ENCODE data around the gene PTPRE. TPM values are rescaled to one million over a fixed set of nuclear protein-coding genes. Genes with fewer than 3 reads are reported as not detected.

The PTPRE gene
- total and polyA plus RNA-seq, 2 of the 4 experiments (the other 2 are of a cell fraction), result 0.34 to 0.54 TPM

DNA sequence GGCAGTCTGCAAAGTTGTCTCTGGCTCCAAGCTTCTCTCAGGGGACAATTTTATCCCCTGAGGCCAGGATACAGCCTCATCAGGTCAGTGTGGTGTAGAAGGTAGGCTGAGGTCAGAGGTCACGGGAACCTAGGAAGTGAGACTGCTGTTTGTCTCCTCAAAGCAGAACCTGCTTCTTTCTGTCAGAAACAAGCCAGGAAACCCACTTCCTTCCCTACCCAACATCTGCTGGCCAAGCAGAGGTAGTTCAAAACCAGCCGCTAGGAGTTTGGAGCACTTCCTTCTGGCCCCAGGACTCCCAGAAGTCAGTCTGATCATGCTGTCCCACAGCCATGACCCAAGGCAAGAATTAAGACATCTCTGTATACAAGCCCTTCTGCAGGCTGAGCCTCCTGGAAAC is 26.3 kb upstream of the PTPRE start:
- no peak overlapping the region for H2AK5ac ChIP-seq (ENCODE audit: low read depth, low read length)
- no CpG with 5 or more reads among the region's 2 CpGs for WGBS, 2 experiments (ENCODE audit: extremely low coverage in 2 of 2, insufficient read length in 1 of 2)
- no peak overlapping the region for H4K91ac ChIP-seq (ENCODE audit: insufficient read depth, low read depth, low read length)
- H2BK120ac ChIP-seq (ENCODE audit: low read depth, low read length), result no peak overlapping the region
- H3K23ac ChIP-seq (ENCODE audit: low read depth, low read length), result no peak overlapping the region
- no peaks in the 10 kb centered on the region for H3K79me1 ChIP-seq (ENCODE audit: low read depth in 1 of 2, low read length in 2 of 2)
- no peaks in the 10 kb centered on the region for H3K27me3 ChIP-seq (ENCODE audit: control insufficient read depth, insufficient read depth, low read length)
- DNase-seq, result no peak
- H3K9me1 ChIP-seq (ENCODE audit: insufficient read depth, low read length), result no peaks in the 10 kb centered on the region; the same call in 1 of the 2 replicates
- intact Hi-C loops (cut with micrococcal nuclease) (no loop called here), in situ Hi-C loops (cut with MboI; ENCODE audit: low sequenced_read_pairs) (no loop called here), dilution Hi-C loops (cut with HindIII; ENCODE audit: low sequenced_read_pairs, unreplicated experiment) (no loop called here)
- no peak overlapping the region for H2BK20ac ChIP-seq (ENCODE audit: low read depth, low read length)
- no peaks in the 10 kb centered on the region for H3K9me3 ChIP-seq (ENCODE audit: control insufficient read depth, insufficient read depth, low read length)
- H3K56ac ChIP-seq (ENCODE audit: extremely low read depth, insufficient read depth, low read length), result no peak overlapping the region
- no peak overlapping the region for H2AK9ac ChIP-seq (replicated peaks; ENCODE audit: low read depth, low read length, poor library complexity)
- H4K8ac ChIP-seq (ENCODE audit: low read depth in 2 of 2, low read length in 2 of 2), result no peak overlapping the region
- no peak overlapping the region for H3K18ac ChIP-seq (ENCODE audit: low read depth, low read length)
- H2AFZ ChIP-seq (replicated peaks; ENCODE audit: low read length, poor library complexity), result no peak overlapping the region
- H3K4me1 ChIP-seq (ENCODE audit: control insufficient read depth, insufficient read depth, low read length), result no peaks in the 10 kb centered on the region
- no peak overlapping the region for H3K4me3 ChIP-seq (ENCODE audit: insufficient read depth, low read depth, low read length)
- TF ChIP-seq, protein P1, sequence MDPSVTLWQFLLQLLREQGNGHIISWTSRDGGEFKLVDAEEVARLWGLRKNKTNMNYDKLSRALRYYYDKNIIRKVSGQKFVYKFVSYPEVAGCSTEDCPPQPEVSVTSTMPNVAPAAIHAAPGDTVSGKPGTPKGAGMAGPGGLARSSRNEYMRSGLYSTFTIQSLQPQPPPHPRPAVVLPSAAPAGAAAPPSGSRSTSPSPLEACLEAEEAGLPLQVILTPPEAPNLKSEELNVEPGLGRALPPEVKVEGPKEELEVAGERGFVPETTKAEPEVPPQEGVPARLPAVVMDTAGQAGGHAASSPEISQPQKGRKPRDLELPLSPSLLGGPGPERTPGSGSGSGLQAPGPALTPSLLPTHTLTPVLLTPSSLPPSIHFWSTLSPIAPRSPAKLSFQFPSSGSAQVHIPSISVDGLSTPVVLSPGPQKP (IDR thresholded peaks at IDR 0.05; ENCODE audit: borderline replicate concordance, low read depth, low read length), result no peak
- TF ChIP-seq SMC3 (IDR thresholded peaks at IDR 0.05; ENCODE audit: low read depth, low read length) (no peak), CHD1 (IDR thresholded peaks at IDR 0.05; ENCODE audit: low read depth, low read length) (no peak), RAD21 (IDR thresholded peaks at IDR 0.05; ENCODE audit: low read length) (no peak), MAFK (IDR thresholded peaks at IDR 0.05; ENCODE audit: low read depth, low read length) (no peak), MXI1 (IDR thresholded peaks at IDR 0.05; ENCODE audit: borderline replicate concordance, low read depth, low read length) (no peak), FOS (IDR thresholded peaks at IDR 0.05; ENCODE audit: low read depth, low read length) (no peak), POLR2A (IDR thresholded peaks at IDR 0.05; ENCODE audit: low read depth, low read length) (no peak), MAZ (IDR thresholded peaks at IDR 0.05; ENCODE audit: borderline replicate concordance, low read depth, low read length) (no peak), RCOR1 (IDR thresholded peaks at IDR 0.05; ENCODE audit: insufficient replicate concordance, low read length) (no peak), NFE2L2 (IDR thresholded peaks at IDR 0.05; ENCODE audit: low read depth, low read length) (no peak), CEBPB (IDR thresholded peaks at IDR 0.05; ENCODE audit: low read depth, low read length) (no peak), BHLHE40 (IDR thresholded peaks at IDR 0.05; ENCODE audit: low read depth, low read length) (no peak), RFX5 (IDR thresholded peaks at IDR 0.05; ENCODE audit: low read depth, low read length) (no peak)
- TF ChIP-seq, protein P2, sequence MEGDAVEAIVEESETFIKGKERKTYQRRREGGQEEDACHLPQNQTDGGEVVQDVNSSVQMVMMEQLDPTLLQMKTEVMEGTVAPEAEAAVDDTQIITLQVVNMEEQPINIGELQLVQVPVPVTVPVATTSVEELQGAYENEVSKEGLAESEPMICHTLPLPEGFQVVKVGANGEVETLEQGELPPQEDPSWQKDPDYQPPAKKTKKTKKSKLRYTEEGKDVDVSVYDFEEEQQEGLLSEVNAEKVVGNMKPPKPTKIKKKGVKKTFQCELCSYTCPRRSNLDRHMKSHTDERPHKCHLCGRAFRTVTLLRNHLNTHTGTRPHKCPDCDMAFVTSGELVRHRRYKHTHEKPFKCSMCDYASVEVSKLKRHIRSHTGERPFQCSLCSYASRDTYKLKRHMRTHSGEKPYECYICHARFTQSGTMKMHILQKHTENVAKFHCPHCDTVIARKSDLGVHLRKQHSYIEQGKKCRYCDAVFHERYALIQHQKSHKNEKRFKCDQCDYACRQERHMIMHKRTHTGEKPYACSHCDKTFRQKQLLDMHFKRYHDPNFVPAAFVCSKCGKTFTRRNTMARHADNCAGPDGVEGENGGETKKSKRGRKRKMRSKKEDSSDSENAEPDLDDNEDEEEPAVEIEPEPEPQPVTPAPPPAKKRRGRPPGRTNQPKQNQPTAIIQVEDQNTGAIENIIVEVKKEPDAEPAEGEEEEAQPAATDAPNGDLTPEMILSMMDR (conservative IDR thresholded peaks at IDR 0.05; ENCODE audit: low read depth, low read length), result no peak
- TF ChIP-seq, protein P3, sequence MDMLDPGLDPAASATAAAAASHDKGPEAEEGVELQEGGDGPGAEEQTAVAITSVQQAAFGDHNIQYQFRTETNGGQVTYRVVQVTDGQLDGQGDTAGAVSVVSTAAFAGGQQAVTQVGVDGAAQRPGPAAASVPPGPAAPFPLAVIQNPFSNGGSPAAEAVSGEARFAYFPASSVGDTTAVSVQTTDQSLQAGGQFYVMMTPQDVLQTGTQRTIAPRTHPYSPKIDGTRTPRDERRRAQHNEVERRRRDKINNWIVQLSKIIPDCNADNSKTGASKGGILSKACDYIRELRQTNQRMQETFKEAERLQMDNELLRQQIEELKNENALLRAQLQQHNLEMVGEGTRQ (IDR thresholded peaks at IDR 0.05; ENCODE audit: low read depth, low read length), result no peak
- no TSS peak for BruUV-seq (replicated peaks)
- no peak overlapping the region for H3K9ac ChIP-seq (ENCODE audit: low read depth, low read length)
- ChIA-PET CTCF (no interaction called here), POLR2A (ENCODE audit: unreplicated experiment) (no interaction called here)
- no peak overlapping the region for H3K4ac ChIP-seq (ENCODE audit: low read depth, low read length)
- H3K36me3 ChIP-seq (ENCODE audit: control insufficient read depth, insufficient read depth, low read length), result no peaks in the 10 kb centered on the region
- H3K27ac ChIP-seq (ENCODE audit: insufficient read depth, low read length), result no peak overlapping the region
- no peak for ATAC-seq (ENCODE audit: low read depth)
- no peaks in the 10 kb centered on the region for H4K20me1 ChIP-seq (ENCODE audit: insufficient read depth, low read length)
- no peak overlapping the region for H2BK5ac ChIP-seq (ENCODE audit: low read depth, low read length, poor library complexity, severe bottlenecking)
- no peak overlapping the region for H3K14ac ChIP-seq (replicated peaks; ENCODE audit: low read depth, low read length)
- H3K4me2 ChIP-seq (ENCODE audit: low read depth, low read length), result no peak overlapping the region
- no peak overlapping the region for H4K5ac ChIP-seq (ENCODE audit: low read depth, low read length)
- H2BK15ac ChIP-seq (ENCODE audit: low read depth, low read length), result no peak overlapping the region
